GM12864 (cell line): ENCODE measurements around the gene LTBP2.

Experiments used
- DNase-seq: peaks from one replicate; pipeline ENCODE4 v3.0.0-alpha.2; 2011; ENCODE audit warnings: low read depth
- H3K4me3 ChIP-seq: 2 replicates; pipeline ENCODE4 v1.5.1; 2011; ENCODE audit warnings: mild to moderate bottlenecking, low read depth, low read length, control low read depth
- CTCF ChIP-seq: IDR thresholded peaks from 2 replicates; pipeline ENCODE4 v1.5.1; 2011; ENCODE audit warnings: low read depth, mild to moderate bottlenecking, moderate library complexity, low read length, control low read depth, inconsistent platforms; ENCODE audit errors: missing control alignments

The LTBP2 gene

GRCh38 chr14:74596741-74597450 is 15.1 kb downstream of the LTBP2 start:
- H3K4me3 ChIP-seq = no peak overlapping the region
- DNase-seq = no peak
- TF ChIP-seq CTCF = no peak

DNA sequence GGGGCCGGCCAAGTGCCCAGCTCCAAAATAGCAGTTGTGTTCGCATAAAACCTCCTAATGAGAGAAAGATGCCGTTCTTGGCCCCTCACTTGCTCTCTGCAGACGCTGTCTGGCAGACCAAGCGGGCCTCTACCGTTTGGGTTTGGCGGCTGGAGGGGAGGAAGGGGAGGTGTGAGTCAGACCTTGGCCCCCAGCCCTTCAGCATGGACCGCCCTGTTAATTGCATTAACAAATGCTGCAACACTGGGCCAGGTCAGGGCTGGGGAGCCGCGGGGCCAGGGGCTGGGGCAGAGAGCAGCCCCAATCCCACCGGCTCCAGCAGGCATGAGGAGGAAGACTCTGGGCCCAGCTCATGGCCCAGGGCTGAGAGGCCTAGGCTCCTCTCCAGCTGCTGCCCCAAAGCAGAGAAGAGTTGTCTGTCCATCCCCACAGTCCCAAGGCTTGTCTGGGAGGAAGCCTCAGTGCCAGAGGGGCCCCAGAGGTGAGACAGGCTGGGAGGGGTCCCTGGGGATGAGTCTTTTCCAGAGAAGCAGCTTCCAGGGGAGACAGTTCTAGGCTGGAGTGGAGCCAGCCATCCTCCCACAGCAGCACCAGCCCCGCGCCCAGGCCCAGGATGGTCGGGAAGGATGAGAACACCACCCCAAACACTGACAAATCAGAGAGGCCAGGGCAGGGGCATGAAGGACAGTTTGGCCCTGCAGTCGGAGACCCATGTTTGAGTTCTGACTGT is 16.9 kb downstream of the LTBP2 start:
- no peak overlapping the region for H3K4me3 ChIP-seq
- no peak for TF ChIP-seq CTCF

DNA sequence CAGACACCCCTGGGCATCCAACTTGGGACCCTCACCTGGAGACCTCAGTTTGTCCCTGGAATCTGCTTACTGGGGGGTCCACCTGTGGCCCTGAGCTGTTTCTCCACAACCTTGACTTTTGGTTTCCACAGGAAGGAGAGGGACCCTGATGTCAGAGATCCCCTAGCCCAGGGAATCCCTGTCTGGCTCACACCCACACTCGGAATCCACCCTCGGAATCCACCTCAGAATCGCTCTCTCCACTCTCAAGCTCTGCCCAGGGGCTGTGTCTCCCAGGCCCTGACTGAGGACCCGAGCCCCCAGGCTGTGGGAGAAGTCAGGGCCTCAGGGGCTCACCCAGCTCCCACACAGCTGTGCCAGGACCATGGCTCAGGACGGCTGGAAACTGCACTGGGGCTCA is 17.4 kb downstream of the LTBP2 start:
- no peak for DNase-seq
- TF ChIP-seq CTCF = no peak
- H3K4me3 ChIP-seq = no peak overlapping the region

More for the DNA sequence above, 16.9 kb downstream of the LTBP2 start:
- DNase-seq = no peak

DNA sequence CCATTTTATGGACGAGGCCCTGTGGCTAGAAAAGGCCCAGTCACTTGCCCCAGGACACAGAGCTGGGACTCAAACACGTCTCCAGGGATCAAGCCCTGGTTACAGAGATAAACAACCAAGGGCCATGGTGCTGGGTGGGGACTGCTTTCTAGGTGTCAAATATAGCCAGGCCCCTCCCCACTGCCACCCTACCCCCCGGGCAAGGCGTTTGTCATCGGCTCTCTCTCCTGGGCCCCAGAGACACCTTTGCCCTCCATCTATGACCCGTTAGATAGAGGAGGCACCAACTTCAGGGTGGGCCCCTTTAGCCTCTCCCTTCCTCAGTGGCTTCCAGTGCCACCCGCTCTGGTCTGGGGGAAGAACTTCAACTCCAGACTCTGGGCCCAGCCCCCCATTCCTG is 18.0 kb downstream of the LTBP2 start:
- TF ChIP-seq CTCF = no peak
- no peak overlapping the region for H3K4me3 ChIP-seq
- no peak for DNase-seq

DNA sequence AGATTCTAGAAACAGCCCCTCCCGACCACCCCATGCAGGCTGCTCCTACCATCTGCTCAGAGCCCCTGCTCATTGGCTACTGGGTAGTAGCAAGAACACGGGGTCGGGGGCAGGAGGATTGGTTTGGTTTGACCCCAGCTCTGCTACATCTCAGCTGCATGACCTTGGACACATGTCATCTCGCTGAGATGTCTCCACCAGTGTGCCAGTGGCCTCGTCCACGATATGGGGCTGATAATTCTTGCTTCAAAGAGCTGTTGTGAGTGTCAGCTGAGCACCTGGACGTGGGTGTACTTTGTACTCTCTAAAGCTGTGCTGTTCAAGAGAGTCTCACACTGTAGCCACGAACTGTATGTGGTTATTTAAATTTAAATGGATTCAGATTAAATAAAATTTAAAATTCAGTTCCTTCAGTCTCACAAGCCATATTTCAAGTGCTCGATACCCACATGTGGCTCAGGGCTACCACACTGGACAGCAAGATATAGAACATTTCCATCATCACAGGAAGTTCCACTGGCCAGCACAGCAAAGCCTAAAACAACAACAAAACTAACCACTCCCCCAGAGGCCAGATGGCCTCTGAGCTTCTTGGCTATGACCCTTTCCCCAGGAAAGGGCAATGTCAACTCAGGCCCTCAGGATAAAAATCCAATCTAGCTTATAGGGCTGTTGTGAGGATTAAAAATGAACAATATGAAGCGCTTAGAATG is 18.6 kb downstream of the LTBP2 start:
- no peak for TF ChIP-seq CTCF
- DNase-seq = no peak
- H3K4me3 ChIP-seq = no peak overlapping the region

DNA sequence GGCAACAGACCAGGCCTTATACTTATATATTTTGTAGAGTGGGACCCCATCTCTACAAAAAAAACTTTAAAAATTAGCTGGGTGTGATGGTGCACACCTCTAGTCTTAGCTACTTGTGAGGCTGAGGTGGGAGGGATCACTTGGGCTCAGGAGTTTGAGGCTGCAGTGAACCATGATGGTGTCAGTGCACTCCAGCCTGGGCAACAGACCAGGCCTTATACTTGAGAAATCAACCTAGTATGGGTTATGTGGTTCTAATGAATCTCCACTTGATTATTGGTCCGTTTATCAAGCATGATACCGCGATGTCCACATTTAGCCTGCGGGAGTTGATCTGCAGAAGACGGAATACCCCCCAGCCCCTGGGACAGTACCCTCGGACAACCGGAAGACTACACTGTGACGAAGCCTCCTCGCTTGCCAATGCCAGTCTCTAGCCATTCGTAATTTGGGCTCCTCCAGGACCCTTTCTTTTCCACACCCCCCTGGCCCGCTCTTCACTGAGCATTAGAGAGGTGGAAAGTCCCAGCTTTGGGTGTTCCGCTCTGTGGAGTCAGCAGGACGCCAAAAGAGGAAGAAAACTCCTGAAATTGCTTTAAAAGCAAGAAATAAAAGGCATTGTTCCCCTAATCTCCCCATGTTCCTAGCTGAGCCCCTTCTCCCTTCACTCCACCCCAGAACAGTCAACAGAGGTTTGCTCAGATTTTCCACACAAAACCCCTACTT is 19.4 kb downstream of the LTBP2 start:
- no peak for TF ChIP-seq CTCF
- no peak for DNase-seq
- no peak overlapping the region for H3K4me3 ChIP-seq
